Metanephros (tissue), 1 donor: Measurements from ENCODE around the gene ZNF70. TPM values are rescaled to one million over a fixed set of nuclear protein-coding genes. Genes with fewer than 3 reads are reported as not detected.

ENCODE experiments used
- total RNA-seq: library from RNA; depleted of rRNA; stranded (reverse); fragments of >200 nt; gene quantifications from one replicate; pipeline ENCODE4 v1.2.3, GENCODE V29; 2014

The ZNF70 gene
- 9.0 TPM for total RNA-seq

DNA sequence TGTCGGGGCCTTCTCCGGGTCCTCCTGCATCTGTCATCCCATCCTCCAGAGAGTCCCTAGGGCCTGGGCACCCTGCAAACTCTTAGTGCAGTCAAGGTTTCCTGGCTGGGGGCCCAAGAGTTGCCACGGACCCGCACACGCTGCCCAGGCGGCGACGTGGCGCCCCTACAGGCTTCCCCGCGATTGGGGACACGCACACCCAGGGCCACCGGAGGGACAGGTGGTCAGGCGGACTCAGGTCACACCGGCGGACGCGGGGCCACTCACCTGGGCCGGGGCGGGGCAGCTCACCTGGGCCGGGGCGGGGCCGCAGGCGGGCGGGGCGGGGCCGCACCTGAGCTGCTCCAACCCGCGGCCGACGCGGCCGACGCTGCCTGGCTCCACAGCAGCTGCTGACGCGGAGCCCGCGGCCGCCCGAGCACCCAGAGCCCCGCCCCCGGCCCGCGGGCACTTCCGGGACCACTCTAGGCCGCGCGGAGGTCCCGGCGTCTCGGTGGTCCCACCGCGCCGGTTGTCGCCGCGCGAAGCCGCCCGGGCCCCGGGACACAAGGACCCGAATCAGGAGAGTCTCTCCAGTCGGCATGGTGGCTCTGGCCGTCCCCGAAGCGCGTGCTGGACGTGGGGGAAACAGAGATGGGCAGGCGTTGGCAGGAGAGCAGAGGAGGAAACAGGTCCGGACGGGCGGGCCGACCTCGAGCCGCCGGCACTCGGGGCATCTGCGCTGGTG lies at the start of gene ZNF70:
Gene ZNF70, minus strand, starts transcription at position 399 of the 727 bp plus-strand sequence. CDS start 5,972 bp downstream, outside the sequence.

DNA sequence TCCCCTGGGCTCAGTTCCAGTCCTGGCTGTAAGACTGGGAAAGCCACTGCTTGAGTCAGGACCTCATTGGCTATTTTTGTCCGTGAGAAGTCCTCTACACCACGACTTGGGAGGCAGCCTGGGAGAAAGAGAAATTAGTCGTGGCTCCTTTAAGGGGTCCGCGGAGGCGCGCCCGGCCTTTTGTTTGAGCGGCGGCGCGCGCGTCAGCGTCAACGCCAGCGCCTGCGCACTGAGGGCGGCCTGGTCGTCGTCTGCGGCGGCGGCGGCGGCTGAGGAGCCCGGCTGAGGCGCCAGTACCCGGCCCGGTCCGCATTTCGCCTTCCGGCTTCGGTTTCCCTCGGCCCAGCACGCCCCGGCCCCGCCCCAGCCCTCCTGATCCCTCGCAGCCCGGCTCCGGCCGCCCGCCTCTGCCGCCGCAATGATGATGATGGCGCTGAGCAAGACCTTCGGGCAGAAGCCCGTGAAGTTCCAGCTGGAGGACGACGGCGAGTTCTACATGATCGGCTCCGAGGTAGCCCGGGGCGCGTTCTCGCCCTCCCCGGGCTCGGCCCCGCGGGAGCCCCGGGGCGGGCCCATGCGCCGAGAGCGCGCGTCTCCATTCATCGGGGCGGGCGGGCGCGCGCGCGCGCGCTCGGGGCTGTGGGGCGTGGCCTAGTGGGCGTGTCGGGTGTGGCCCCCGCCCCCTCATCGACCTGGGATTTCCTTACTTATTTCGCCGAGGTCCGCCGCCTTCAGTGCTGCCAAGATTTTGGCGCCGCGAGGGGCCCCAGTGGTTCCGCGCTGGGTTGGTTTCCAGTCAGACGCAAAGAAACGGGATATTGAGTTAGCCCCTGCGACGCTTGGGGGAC lies 36.1 kb upstream of the ZNF70 start, which contains the start of gene SMARCB1:
Gene SMARCB1, plus strand, starts transcription at position 215 of the 848 bp plus-strand sequence. Its CDS starts 204 bp downstream, at position 419.

DNA sequence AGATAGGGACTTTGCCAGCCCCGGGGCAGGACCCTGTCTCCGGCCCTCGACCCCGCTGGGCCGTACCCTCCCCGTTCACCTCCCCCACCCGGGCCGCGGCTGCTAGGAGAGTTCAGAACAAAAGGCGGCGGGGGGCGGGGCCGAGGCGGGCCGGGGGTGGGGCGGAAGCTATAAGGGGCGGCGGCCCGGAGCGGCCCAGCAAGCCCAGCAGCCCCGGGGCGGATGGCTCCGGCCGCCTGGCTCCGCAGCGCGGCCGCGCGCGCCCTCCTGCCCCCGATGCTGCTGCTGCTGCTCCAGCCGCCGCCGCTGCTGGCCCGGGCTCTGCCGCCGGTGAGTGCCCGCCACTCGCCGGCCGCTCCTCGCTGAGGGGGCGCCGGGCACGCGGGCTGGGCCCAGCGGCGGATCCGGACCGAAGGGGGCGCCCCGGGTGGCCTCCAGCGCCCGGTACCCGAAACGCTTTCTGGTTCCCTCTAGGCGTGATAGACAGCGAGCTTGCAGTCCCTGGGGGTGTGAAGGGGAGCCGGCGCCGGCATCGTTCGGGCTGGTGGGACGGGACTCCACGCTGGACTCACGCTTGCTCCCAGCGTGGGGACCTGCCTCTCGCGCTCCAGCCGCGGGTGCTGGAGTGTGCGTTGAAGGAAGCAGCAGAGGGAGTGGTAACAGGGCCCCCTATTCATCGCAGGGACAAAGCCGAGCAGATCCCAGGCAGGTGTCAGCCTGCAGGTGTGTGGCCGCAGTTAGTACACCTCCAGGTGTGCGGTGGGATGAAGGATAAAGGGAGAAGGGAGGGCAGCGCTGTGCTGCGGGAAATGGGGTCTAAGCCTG lies 21.9 kb upstream of the ZNF70 start, which contains the start of gene MMP11:
Gene MMP11, plus strand, starts transcription at position 201 of the 825 bp plus-strand sequence. Its CDS starts 22 bp downstream, at position 223.

DNA sequence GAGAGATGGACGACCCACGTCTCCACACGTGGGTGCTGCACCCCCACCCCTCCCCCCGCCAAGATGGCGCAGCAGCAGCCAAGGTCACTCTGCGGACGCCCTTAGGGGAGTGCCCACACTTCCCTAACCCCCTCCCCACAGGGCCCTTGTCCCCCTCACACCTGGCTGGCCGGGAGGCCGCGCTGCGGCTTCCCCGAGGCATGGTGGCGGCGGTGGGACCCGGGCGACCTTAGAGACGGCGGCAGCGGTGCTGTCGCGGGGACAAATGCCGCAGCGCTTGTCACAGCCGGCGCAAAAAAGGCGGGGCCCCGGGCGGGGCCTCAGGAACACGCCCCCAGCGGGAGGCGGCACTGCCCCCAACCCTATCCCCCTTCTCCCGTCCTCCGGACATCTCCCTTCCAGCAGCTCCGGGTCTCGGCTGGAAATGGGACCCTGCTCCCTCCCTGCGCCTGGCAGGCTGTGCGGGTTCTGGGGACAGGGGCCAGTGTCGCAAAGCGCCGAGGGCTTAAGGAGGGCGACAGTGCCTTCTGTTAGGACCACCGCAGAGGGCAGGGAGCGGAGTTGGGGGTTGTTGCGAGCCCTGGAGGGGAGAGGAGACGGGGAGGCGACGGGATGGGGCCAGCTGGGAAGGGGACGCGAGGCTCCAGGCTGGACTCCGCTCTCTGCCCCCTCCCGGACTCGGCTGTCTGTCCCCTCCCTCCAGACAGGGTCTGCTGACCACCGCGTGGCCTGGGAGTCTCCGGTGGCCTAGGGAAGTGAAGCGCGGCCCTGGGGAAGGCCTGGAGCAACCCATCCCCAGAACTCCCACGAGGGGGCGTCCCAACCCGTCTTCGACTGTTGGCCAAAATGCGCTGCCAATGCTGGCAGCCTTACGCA lies 17.0 kb upstream of the ZNF70 start, which contains the start of gene CHCHD10:
Gene CHCHD10, minus strand, starts transcription at position 300 of the 876 bp plus-strand sequence. Its CDS starts 98 bp downstream, at position 202.

DNA sequence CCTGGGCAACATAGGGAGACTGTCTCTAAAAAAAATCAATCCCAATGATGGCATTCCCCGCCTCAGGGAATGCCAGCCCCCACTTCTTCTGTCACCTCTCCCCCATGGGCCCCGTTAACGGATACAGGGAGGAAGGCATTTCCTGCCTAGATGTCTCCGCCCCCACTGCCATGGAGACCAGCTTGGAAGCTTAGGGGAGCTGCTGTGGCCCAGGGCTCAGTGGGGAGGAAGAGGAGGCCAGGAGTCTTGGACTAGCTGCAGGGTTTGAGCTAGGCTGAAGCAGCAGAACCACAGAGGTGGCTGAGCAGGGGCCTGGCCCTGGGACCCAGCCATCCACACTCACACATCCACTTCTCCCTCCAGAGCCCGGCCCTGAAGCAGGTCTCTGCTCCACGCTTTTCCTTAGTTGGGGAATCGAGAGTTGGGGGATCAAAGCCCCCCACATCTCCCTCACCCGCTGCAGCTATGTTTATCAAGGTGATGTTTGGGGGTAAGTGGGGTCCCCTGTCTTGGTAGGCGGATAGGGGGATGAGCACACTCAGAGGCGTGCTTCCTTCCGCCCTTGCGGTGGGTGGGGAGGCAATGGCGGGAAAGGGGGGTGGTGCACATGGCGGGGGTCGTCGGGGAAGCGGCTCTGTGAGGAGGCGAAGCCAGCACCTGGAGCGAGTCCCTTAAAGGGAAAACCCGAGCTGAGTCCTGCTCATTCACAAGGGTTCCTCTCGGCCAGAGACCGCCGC lies 12.1 kb upstream of the ZNF70 start, which contains the start of gene C22orf15:
Gene C22orf15, plus strand, starts transcription at position 149 of the 737 bp plus-strand sequence. Its CDS starts 317 bp downstream, at position 466.

DNA sequence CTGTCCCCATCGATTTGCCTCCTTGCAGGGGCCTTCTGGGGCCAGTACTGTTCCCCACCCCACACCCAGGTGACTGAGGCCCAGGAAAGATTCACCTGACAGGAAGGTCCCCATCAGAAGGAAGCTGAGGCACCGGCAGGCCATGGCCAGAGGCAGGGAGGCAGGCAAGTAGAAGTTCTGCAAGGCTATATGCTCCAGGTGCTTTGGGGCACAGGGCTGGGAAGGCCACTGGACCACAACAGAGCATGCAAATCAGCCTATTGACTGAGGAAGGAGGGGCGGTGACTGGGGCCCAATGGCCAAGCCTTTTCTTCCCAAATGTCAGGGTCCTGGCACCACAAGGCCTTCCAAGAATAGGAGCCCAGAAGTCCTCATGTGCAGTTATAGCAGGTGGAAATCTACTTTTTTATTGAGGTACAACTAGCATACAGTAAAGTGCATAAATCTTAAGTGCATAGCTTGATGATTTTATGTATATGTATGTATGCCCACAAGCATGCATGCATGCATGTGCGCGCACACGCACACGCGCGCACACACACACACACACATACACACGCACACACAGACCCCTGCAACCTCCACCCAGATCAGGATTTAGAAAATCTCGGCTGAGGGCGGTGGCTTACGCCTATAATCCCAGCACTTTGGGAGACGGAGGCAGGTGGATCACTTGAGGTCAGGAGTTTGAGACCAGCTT lies 3.5 kb upstream of the ZNF70 start, which contains the start of gene VPREB3:
Gene VPREB3, minus strand, starts transcription at position 206 of the 700 bp plus-strand sequence. Its CDS starts 62 bp downstream, at position 144.

DNA sequence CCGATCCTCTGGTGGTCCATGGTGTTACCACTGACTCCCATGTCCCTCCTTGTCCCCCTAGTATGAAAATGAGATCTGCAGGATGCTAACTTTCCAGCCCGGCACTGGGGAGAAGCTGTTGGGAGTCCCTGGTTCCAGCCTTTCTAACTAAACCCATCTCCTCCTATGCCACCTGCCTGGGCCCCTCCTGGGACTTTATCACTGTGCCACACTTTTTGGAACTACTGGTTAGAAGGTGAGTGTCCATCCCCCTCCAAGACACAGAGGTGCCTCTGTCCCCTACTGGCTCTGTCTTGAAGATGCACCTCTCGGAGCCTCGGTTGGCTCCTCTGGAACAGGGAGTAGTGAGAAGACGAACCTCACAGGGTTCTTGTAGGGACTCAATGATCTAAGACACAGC lies 60.2 kb downstream of the ZNF70 start, which contains the start of gene RGL4:
Gene RGL4, plus strand, starts transcription at position 301 of the 400 bp plus-strand sequence. CDS start 1,018 bp downstream, outside the sequence.

Other genes with a start within 250 kb of the ZNF70 start
- gene IGLL1, start 170.8 kb downstream of the ZNF70 start, total RNA-seq = 3.7 TPM
- 1.2 TPM for gene DRICH1, start 118.8 kb downstream of the ZNF70 start, total RNA-seq
- gene RGL4, start 60.1 kb downstream of the ZNF70 start, total RNA-seq = 3.2 TPM
- 0.99 TPM for gene VPREB3, start 3.3 kb upstream of the ZNF70 start, total RNA-seq
- 1.1 TPM for gene C22orf15, start 11.9 kb upstream of the ZNF70 start, total RNA-seq
- 78.8 TPM for gene CHCHD10, start 16.9 kb upstream of the ZNF70 start, total RNA-seq
- 36.6 TPM for gene MMP11, start 21.7 kb upstream of the ZNF70 start, total RNA-seq
- gene SMARCB1, start 35.9 kb upstream of the ZNF70 start, total RNA-seq = 62.9 TPM
- gene DERL3, start 87.9 kb upstream of the ZNF70 start, total RNA-seq = 2.9 TPM
- 41.9 TPM for gene SLC2A11, start 106.8 kb upstream of the ZNF70 start, total RNA-seq
- gene MIF, start 143.3 kb upstream of the ZNF70 start, total RNA-seq = 356 TPM
- gene GSTT2B, start 210.1 kb upstream of the ZNF70 start, total RNA-seq = 1.5 TPM
- 2.5 TPM for gene DDTL, start 215.8 kb upstream of the ZNF70 start, total RNA-seq
- gene DDT, start 223.3 kb upstream of the ZNF70 start, total RNA-seq = 293 TPM
- not detected for gene GSTT2, start 229.0 kb upstream of the ZNF70 start, total RNA-seq